Omental fat pad (tissue), 4 donors: ENCODE measurements around the gene NOP53. TPM values are rescaled to one million over a fixed set of nuclear protein-coding genes. Genes with fewer than 3 reads are reported as not detected.

ENCODE experiments used
- ATAC-seq: fragments of 150-250 bp; one replicate; pipeline ENCODE4 v1.9.1; 2016; ENCODE audit warnings: mild to moderate bottlenecking, moderate library complexity; ENCODE audit not compliant: low FRiP score
- DNase-seq: peaks from one replicate; pipeline ENCODE4 v3.0.0-alpha.2; 2019; ENCODE audit warnings: low spot score
- CTCF ChIP-seq, 3 donors: fragments of 450-650 bp; IDR thresholded peaks; one replicate each; pipeline ENCODE4 v1.5.1; 2016 to 2017; ENCODE audit warnings: antibody characterized with exemption in 3 of 3, mild to moderate bottlenecking in 3 of 3, moderate library complexity in 2 of 3
- total RNA-seq, 4 donors: library from RNA; depleted of rRNA; stranded (reverse); fragments of >200 nt; gene quantifications; one replicate each; pipeline ENCODE4 v1.1.0, GENCODE V29; 2016

NOP53 gene
- total RNA-seq, 4 donors from 2014 or later, result 212 to 267 (median 232) TPM

DNA sequence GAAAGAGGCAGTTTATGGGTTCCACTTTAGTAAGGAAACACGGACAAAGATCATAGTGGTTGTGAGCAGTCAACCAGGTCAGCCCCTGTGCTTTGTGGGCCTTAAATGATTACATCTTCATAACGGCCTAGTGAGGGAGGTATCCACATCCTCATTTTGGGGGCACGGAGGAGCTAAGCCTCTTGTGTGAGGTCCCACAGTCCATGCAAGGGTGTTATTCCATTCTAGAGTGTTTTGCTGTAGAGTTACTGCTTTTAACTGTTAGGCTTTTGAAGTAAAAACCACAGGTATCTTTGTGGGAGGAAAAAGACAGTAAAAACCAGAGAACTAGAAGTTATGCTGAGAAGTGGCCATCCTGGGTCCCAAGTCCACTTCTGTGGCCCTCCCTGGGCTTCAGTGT is 4.0 kb downstream of the NOP53 start:
- ATAC-seq (no peak), DNase-seq (no peak)
- TF ChIP-seq CTCF (IDR thresholded peaks at IDR 0.05), result no peak

GRCh38 chr19:47750752-47751151 is 5.4 kb downstream of the NOP53 start:
- TF ChIP-seq CTCF (IDR thresholded peaks at IDR 0.05), result no peak

DNA sequence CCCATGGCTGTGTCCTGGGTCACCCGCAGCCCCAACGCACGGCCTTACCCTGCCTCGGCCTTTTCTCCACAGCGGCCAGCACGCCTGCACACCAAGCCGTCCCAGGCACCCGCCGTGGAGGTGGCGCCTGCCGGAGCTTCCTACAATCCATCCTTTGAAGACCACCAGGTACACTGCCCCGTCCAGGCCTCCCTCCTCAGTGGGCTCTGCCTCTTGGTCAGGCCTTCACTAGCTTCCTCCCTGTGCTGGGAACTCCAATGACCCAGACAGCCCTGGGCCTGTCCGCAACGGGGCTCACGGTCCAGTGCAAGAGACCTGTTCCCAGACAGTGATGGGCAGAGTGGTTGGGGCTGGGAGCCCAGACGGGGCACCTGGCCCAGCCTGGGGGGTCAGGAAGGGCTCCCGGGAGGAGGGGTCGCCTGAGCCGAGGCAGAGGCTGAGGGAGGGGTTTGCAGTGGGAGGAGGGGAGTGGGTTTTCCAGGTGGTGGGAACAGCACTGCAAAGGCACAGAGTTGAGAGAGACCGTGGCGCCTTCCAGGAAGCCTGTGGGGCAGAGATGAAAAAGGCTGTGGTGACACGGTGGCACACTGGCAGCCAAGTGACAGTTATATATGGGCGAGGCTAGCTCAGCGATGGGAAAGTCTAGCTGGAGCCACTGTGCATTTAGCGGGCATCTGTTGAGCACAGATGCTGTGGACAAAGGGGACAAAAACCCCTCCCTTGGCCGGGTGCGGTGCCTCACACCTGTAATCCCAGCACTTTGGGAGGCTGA is 7.3 kb downstream of the NOP53 start:
- no peak for TF ChIP-seq CTCF (IDR thresholded peaks at IDR 0.05)
- DNase-seq (no peak), ATAC-seq (no peak)

More at GRCh38 chr19:47750752-47751151, 5.4 kb downstream of the NOP53 start:
- DNase-seq (no peak), ATAC-seq (no peak)

- no peak for TF ChIP-seq CTCF (IDR thresholded peaks at IDR 0.05)
Observed at GRCh38 chr19:47754206-47755064, 9.1 kb downstream of the NOP53 start.

DNA sequence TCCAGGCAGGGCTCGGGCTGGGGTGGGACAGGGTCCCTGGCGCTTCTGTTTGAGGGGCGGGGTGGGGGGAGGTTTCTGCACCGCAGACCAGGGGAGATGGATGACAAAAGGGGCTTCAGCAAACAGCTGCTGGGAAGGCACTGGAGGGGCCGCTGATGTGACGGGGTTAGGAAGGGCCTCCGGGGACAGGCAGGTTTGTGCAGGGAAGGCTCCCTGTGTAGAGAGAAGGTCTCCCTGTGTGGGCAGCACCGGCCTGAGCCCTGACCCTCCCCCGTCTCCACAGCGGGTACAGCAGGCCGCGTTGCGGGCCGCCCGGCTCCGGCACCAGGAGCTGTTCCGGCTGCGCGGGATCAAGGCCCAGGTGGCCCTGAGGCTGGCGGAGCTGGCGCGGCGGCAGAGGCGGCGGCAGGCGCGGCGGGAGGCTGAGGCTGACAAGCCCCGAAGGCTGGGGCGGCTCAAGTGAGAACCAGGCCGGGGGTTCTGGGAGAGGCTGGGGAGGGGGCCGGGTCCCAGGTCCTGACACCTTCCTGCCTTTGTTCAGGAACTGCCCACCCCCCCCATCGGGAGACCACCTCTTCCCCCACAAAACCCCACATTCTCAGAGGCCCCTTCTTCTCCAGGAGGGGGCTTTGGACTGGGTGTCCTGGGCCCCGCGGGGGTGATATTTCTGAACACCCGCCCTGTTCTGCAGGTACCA is 9.9 kb downstream of the NOP53 start:
- DNase-seq, result no peak
- no peak for TF ChIP-seq CTCF (IDR thresholded peaks at IDR 0.05)
- no peak for ATAC-seq

More at GRCh38 chr19:47754206-47755064, 9.1 kb downstream of the NOP53 start:
- DNase-seq (no peak), ATAC-seq (no peak)

GRCh38 chr19:47755762-47756626 is 10.6 kb downstream of the NOP53 start:
- no peak for TF ChIP-seq CTCF (IDR thresholded peaks at IDR 0.05)
- no peak for ATAC-seq
- no peak for DNase-seq
